Glutamatergic neuron (in vitro differentiated cells): Measurements from ENCODE around the gene IL1RAPL2. TPM values are rescaled to one million over a fixed set of nuclear protein-coding genes. Genes with fewer than 3 reads are reported as not detected.

Experiments used
- DNase-seq: peaks from one replicate; pipeline ENCODE4 v3.0.0; 2022
- H3K27ac Mint-ChIP-seq: one replicate; pipeline ENCODE4 v1.8.0; 2020; ENCODE audit warnings: mild to moderate bottlenecking, mixed read lengths, inconsistent platforms; ENCODE audit not compliant: unreplicated experiment
- H3K27me3 Mint-ChIP-seq: one replicate; pipeline ENCODE4 v1.8.0; 2020; ENCODE audit warnings: mild to moderate bottlenecking, moderate library complexity, mixed read lengths, inconsistent platforms; ENCODE audit not compliant: unreplicated experiment
- H3K36me3 Mint-ChIP-seq: one replicate; pipeline ENCODE4 v1.8.0; 2020; ENCODE audit warnings: mild to moderate bottlenecking, mixed read lengths, inconsistent platforms; ENCODE audit not compliant: unreplicated experiment
- H3K4me1 Mint-ChIP-seq: one replicate; pipeline ENCODE4 v1.8.0; 2020; ENCODE audit warnings: mild to moderate bottlenecking, low read depth, mixed read lengths, inconsistent platforms; ENCODE audit not compliant: unreplicated experiment
- H3K4me3 Mint-ChIP-seq: one replicate; pipeline ENCODE4 v1.8.0; 2020; ENCODE audit warnings: mild to moderate bottlenecking, mixed read lengths, inconsistent platforms; ENCODE audit not compliant: unreplicated experiment
- H3K9me3 Mint-ChIP-seq: one replicate; pipeline ENCODE4 v1.8.0; 2020; ENCODE audit warnings: mild to moderate bottlenecking, moderate library complexity, mixed read lengths, inconsistent platforms; ENCODE audit not compliant: unreplicated experiment
- CTCF ChIP-seq: fragments of 200-600 bp; sonication (generic); IDR thresholded peaks from one replicate; pipeline ENCODE4 v1.5.0; 2021; ENCODE audit not compliant: partially characterized antibody, unreplicated experiment
- total RNA-seq: library from RNA; stranded (reverse); fragmentation: NEBNext Ultra II Directional; extraction: Animal tissue kit (Norgen Biotek cat#: 25700); gene quantifications from one replicate; pipeline ENCODE4 v1.2.1, GENCODE V29; 2021; ENCODE audit not compliant: unreplicated experiment

Gene IL1RAPL2
- total RNA-seq, 1 donor from 2014 or later: 0.76 TPM

GRCh38 chrX:105816517-105816916 lies 1250.5 kb downstream of the IL1RAPL2 start:
- Mint-ChIP-seq H3K36me3 (no peaks in the 10 kb centered on the region), H3K27ac (no peak overlapping the region), H3K9me3 (no peaks in the 10 kb centered on the region), H3K27me3 (peaks cover 3% of the 10 kb centered on the region), H3K4me3 (no peak overlapping the region), H3K4me1 (no peaks in the 10 kb centered on the region)
- TF ChIP-seq CTCF: no peak
- DNase-seq: no peak
